ENCODE measurements around the gene CLMN. TPM values are rescaled to one million over a fixed set of nuclear protein-coding genes. Genes with fewer than 3 reads are reported as not detected.
"Not testable (repeated sequence)": the region's sequence is repeated elsewhere in the genome, so short reads cannot be mapped to it uniquely, and the experiment has no call there.

Gene CLMN
- total RNA-seq, 1 donor from 2014 or later = 6.3 TPM

GRCh38 chr14:95182379-95182778, 137.3 kb downstream of the CLMN start:
- Histone ChIP-seq H3K9me3 (ENCODE audit: low read depth) (no peaks in the 10 kb centered on the region), H3K4me3 (no peak overlapping the region), H3K36me3 (no peaks in the 10 kb centered on the region), H3K27me3 (no peaks in the 10 kb centered on the region), H3K27ac (no peak overlapping the region), H3K9ac (no peak overlapping the region), H2AFZ (replicated peaks) (no peak overlapping the region), H3K4me2 (no peak overlapping the region), H3K4me1 (peaks cover 8% of the 10 kb centered on the region), H3K79me2 (ENCODE audit: low read depth) (no peaks in the 10 kb centered on the region), H4K20me1 (ENCODE audit: low read depth) (no peaks in the 10 kb centered on the region), H3F3A (ENCODE audit: low read depth) (no peaks in the 10 kb centered on the region)
- Mint-ChIP-seq H3K27ac (no peak overlapping the region), H3K4me1 (peaks cover 5% of the 10 kb centered on the region), H3K27me3 (ENCODE audit: insufficient read depth, low read depth) (no peaks in the 10 kb centered on the region), H3K4me3 (no peak overlapping the region), H3K36me3 (peaks cover 10% of the 10 kb centered on the region), H3K9me3 (peaks cover 8% of the 10 kb centered on the region)
- DNase-seq (ENCODE audit: low spot score) = no peak
- TF ChIP-seq EZH2phosphoT487 (IDR thresholded peaks at IDR 0.05) = no peak
- no peak for TF ChIP-seq CTCF (IDR thresholded peaks at IDR 0.05)

GRCh38 chr14:95180966-95181741, 138.6 kb downstream of the CLMN start:
- no peaks in the 10 kb centered on the region for H3K79me2 ChIP-seq (ENCODE audit: low read depth)
- H3K4me1 ChIP-seq = peaks cover 8% of the 10 kb centered on the region
- no peaks in the 10 kb centered on the region for H3F3A ChIP-seq (ENCODE audit: low read depth)
- TF ChIP-seq CTCF (IDR thresholded peaks at IDR 0.05) (no peak), EZH2phosphoT487 (IDR thresholded peaks at IDR 0.05) (no peak), EZH2 (IDR thresholded peaks at IDR 0.05) (no peak)
- H3K36me3 ChIP-seq = no peaks in the 10 kb centered on the region
- H3K9me3 ChIP-seq (ENCODE audit: low read depth) = no peaks in the 10 kb centered on the region
- peaks cover 3% of the 10 kb centered on the region for H3K9me3 Mint-ChIP-seq
- no peak overlapping the region for H3K4me3 Mint-ChIP-seq
- peaks cover 10% of the 10 kb centered on the region for H3K36me3 Mint-ChIP-seq
- no peak overlapping the region for H3K9ac ChIP-seq
- no peak overlapping the region for H3K27ac Mint-ChIP-seq
- peaks cover 5% of the 10 kb centered on the region for H3K4me1 Mint-ChIP-seq
- H3K27ac ChIP-seq = no peak overlapping the region
- H3K27me3 Mint-ChIP-seq (ENCODE audit: insufficient read depth, low read depth) = no peaks in the 10 kb centered on the region
- H2AFZ ChIP-seq (replicated peaks) = no peak overlapping the region
- DNase-seq (ENCODE audit: low spot score) = no peak
- no peak overlapping the region for H3K4me2 ChIP-seq
- H3K27me3 ChIP-seq = no peaks in the 10 kb centered on the region
- no peaks in the 10 kb centered on the region for H4K20me1 ChIP-seq (ENCODE audit: low read depth)
- no peak overlapping the region for H3K4me3 ChIP-seq

GRCh38 chr14:95175670-95176069, 144.0 kb downstream of the CLMN start:
- not testable (repeated sequence) for H4K20me1 ChIP-seq (ENCODE audit: low read depth); H2AFZ ChIP-seq (replicated peaks); H3K4me1 ChIP-seq; H3K4me3 Mint-ChIP-seq; H3K9me3 Mint-ChIP-seq; H3K9ac ChIP-seq; DNase-seq (ENCODE audit: low spot score); H3K27me3 Mint-ChIP-seq (ENCODE audit: insufficient read depth, low read depth); H3K27me3 ChIP-seq; H3K4me2 ChIP-seq; H3K79me2 ChIP-seq (ENCODE audit: low read depth); H3K9me3 ChIP-seq (ENCODE audit: low read depth); H3K4me3 ChIP-seq; H3F3A ChIP-seq (ENCODE audit: low read depth); H3K36me3 ChIP-seq; H3K27ac Mint-ChIP-seq; H3K4me1 Mint-ChIP-seq; H3K27ac ChIP-seq
- H3K36me3 Mint-ChIP-seq = peaks cover 14% of the 10 kb centered on the region

GRCh38 chr14:95174184-95174792, 145.4 kb downstream of the CLMN start:
- no peaks in the 10 kb centered on the region for H3K79me2 ChIP-seq (ENCODE audit: low read depth)
- H3K9ac ChIP-seq = no peak overlapping the region
- no peak overlapping the region for H3K27ac ChIP-seq
- H3K9me3 Mint-ChIP-seq = peaks cover 3% of the 10 kb centered on the region
- H3K4me2 ChIP-seq = no peak overlapping the region
- H3K9me3 ChIP-seq (ENCODE audit: low read depth) = no peaks in the 10 kb centered on the region
- H3K36me3 Mint-ChIP-seq = peaks cover 13% of the 10 kb centered on the region
- no peak for DNase-seq (ENCODE audit: low spot score)
- TF ChIP-seq EZH2phosphoT487 (IDR thresholded peaks at IDR 0.05) = no peak
- no peak for TF ChIP-seq CTCF (IDR thresholded peaks at IDR 0.05)
- no peak for TF ChIP-seq EZH2 (IDR thresholded peaks at IDR 0.05)
- no peak overlapping the region for H3K4me3 ChIP-seq
- H3K4me1 ChIP-seq = no peaks in the 10 kb centered on the region
- peaks cover under 1% of the 10 kb centered on the region for H3K4me1 Mint-ChIP-seq
- peaks cover 2% of the 10 kb centered on the region for H3K27me3 Mint-ChIP-seq (ENCODE audit: insufficient read depth, low read depth)
- H3K27ac Mint-ChIP-seq = no peak overlapping the region
- no peak overlapping the region for H2AFZ ChIP-seq (replicated peaks)
- H3K4me3 Mint-ChIP-seq = no peak overlapping the region
- H3K27me3 ChIP-seq = no peaks in the 10 kb centered on the region
- H3F3A ChIP-seq (ENCODE audit: low read depth) = no peaks in the 10 kb centered on the region
- H3K36me3 ChIP-seq = no peaks in the 10 kb centered on the region
- no peaks in the 10 kb centered on the region for H4K20me1 ChIP-seq (ENCODE audit: low read depth)

Data from neural progenitor cell (in vitro differentiated cells).